Posterior cingulate gyrus (tissue), 11 donors: ENCODE results near the gene NPAS2.
A peak's percentile ranks its signal among the peaks of the same experiment; 100 is the strongest.

Source experiments
- DNase-seq, 10 donors: peaks; one replicate each; pipeline versions ENCODE4 v3.0.0 to v3.0.0-alpha.2; 2020 to 2021; ENCODE audit warnings: mixed read lengths in 3 of 10
- intact Hi-C: fragments of 100-400 bp; cut with DNase I; formaldehyde crosslinking; loops from one replicate; pipeline ENCODE4 v1.15.1; 2023

Gene NPAS2

GRCh38 chr2:100935372-100935752, 115.4 kb downstream of the NPAS2 start:
- no peak for DNase-seq
- intact Hi-C loops, result no loop called here

DNA sequence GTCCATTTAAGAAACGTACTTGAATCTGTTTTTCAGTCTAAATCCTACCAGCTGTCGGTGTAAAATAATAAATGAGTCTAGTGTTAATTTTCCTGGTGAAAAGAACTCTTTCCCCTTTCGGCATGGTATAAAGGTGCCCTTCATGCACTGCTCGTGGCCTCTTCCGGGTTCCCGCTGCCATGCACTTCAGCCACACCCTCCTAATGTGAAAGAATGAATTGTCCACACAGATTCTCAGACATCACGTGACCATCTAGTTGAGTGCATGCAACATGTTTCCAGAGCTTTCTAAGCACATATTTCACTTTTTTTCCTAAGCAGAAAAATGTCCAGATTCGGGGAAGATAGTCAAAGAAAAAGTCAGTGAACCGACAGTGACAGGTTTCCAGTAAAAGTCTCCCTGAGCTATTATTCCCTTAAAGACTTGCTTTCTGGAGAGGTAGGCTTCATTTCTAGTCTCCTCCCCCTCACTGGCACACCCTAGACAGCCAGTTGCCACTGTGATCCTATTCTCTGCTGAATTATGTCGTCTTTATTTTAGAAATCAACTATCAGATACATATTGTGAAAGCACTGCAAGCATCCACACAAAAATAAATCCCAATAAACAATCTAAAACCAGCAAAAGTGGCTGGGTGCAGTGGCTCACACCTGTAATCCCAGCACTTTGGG, 116.3 kb downstream of the NPAS2 start:
- no peak for DNase-seq

GRCh38 chr2:100936972-100937542, 117.1 kb downstream of the NPAS2 start:
- DNase-seq, result no peak
- intact Hi-C loops, result no loop called here

More for the DNA sequence above, 116.3 kb downstream of the NPAS2 start:
- intact Hi-C loops, result no loop called here

DNA sequence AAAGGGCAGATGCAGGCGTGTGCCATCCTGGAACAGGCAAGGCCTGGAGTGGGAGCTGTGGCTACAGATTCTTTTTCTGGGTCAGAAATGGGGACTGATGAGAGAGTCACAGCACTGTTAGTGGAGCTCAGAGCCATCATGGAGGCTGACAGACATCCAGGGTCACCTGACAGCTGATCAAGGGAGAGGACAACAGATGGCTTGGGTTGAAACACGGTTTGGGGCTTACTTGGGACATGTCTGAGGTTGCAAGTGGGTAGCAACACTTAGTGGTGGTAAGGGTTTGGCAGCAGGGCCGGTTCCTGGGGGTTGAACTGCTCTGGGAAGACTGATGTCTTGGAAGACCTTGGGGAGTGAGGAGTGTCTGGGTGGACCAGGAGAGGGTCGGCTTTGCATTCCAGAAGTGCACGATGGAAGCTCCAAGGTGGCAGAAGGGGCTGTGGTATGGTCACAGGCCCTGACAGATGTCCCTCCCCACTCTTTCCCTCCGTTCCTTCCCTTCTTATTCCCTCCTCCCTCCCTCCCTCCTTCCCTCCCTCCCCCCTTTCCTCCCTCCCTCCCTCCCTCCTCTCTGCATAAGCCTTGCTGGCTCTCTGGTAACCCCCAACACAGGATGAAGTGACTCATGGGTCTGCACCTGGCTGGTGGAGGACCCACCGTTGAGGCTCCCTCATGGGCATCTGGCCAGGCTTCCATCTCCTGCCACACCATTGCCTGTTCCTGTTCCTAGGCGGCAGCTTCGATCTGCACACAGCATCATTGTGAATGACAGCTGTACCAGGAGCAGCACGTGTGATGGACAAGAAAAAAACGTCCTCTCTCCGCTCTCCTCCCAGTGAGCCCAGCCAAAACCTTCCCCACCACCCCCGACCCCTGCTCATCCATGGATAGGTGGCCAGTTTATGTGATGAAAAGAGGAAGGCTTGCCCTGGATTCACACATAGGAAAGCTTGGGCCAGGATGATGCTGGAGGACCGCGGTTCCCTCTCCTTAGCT, 118.4 kb downstream of the NPAS2 start:
- intact Hi-C loops, result no loop called here

GRCh38 chr2:100939445-100939844, 119.5 kb downstream of the NPAS2 start:
- no peak for DNase-seq
- intact Hi-C loops, result no loop called here

More for the DNA sequence above, 118.4 kb downstream of the NPAS2 start:
- DNase-seq, result no peak

DNA sequence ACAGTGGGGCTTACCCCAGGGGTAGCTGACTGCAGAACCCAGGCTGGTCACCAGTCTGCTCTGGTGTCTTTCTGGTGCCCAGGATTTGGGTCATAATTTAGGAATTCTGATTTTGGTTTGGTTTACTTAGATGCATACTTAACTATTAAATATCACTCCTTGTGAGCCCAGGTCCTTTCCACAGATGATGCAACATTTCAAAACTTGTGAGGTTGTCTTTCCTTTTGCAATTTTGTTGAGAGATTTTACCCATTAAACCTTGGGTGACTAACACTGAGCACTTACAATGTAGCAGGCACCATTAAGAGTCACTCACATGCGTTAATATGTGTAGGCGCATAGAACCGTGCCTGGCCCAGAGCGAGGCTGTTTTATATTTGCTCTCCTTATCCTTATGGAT, 120.3 kb downstream of the NPAS2 start:
- intact Hi-C loops, result no loop called here
- DNase-seq, result no peak

- DNase-seq, result no peak
- intact Hi-C loops, result no loop called here
These were observed 121.1 kb downstream of the NPAS2 start for GRCh38 chr2:100940766-100941645.

DNA sequence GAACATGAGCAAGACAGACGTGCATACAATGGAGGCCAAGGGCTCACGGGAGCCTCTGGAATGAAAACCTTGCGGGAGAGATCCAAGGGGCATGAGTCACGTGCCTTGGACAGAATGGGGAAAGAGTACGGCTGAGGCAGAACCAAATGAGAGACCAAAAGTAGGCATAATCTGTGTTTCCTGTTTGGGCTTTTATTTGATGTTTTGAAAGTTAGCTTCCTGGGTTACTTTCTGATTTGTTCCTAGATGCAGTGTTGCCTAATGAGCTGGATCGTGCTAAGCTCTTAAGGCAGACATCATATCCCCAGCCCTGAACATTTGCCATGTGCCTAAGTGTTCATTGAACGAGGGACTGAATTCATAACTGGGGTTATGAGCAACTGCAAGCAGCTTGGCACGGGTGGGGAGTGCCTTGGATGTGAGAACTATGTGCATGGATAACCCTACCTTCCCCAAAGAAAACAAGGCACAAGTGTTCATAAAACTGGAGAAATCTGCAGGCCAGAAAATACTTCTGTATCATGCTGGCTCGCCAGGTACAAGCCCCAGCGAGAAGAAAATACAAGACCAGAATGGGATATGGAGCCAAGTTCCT, 121.8 kb downstream of the NPAS2 start:
- intact Hi-C loops, result no loop called here

DNA sequence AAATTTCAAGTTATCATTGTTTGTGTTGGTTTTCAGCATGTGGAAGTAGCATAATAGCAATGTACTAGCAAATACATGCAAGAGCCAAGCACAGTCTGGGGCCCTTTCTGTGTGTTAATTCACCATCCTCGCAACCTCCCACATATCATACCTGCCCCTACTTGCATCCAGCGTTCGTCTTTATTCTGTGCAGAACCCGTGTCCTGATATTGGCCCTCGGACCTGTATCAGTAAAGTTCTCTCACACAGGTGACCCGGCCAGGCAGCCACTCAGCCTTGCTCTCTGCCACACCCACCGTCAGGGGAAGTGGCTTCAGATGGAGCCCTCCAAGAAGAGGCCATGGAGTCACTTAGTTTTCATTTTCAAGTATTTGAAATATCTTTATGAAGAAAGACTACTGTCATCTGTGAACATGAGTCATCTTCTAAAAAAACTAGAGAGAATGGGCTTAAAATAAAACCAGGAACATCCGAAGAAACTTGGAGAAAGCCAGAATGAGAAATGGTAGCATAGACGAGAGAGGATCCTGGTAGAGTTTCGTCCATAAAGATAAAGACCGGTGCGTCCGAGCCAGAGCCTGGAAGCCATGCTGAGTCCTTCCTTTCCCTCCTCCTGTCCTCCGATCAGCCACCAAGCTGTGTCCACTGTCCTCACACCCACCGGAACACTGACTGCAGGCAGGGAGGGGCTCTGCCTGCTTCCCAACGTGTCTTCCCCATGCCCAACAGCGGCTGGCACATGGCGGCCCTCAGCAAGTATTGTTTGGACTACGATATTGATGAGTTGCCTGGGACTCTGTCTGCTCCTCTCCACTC, 124.9 kb downstream of the NPAS2 start:
- intact Hi-C loops, result no loop called here
- peak in 1 of 10 donors; percentile 81 for DNase-seq

More for the DNA sequence above, 121.8 kb downstream of the NPAS2 start:
- no peak for DNase-seq

DNA sequence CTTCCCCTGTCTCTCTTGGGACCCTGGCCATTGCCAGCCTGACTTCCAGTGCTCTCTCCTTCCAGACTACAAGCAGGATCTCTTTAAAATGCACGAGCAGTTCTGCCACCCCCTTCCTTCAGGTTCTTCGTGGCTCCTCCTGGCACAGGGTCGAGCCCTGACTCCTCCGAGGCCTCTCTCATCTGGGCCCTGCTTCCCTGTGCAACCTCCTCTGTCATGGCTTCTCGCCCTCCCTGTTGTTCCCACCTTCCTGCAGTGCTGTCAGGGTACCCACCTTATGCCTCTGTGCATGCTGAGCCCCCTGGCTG, 125.4 kb downstream of the NPAS2 start:
- no peak for DNase-seq
- intact Hi-C loops, result no loop called here

DNA sequence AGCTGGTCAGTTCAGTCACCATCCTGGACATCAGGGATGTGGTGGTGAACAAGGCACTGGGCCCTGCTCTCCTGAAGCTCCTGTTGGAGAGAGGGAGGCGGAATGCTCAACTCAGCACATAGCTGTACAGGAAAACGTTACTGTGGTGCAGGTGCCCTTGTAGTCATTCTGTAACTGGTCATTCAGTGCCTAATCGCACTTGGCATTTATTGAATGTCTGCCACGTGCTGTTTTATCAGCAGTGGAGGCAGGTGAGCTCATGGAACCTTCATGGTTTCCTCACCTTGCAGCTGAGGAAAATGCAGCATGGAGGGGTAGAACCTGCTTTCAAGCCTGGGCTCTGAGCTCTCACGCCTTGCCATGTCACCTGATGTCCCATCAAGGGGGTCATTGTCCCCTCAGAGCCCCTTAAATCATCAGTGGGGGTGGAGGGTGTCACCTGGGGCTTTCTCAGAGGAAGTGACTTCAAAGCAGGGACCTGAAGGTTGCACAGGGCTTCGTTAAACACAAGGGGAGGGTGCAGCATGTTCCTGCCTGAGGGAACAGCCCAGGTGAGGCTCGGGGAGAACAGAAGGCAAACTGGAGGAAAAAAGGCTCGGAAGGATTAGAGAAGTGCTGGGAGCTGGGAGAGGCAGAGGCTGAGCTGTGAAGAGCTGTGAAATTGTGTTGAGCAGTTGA, 126.1 kb downstream of the NPAS2 start:
- no peak for DNase-seq
- intact Hi-C loops, result no loop called here

- no peak for DNase-seq
- intact Hi-C loops, result no loop called here
These were observed 129.2 kb downstream of the NPAS2 start for GRCh38 chr2:100948942-100949811.

- DNase-seq, result no peak
- intact Hi-C loops, result no loop called here
These were observed 132.6 kb downstream of the NPAS2 start for GRCh38 chr2:100952512-100952911.

DNA sequence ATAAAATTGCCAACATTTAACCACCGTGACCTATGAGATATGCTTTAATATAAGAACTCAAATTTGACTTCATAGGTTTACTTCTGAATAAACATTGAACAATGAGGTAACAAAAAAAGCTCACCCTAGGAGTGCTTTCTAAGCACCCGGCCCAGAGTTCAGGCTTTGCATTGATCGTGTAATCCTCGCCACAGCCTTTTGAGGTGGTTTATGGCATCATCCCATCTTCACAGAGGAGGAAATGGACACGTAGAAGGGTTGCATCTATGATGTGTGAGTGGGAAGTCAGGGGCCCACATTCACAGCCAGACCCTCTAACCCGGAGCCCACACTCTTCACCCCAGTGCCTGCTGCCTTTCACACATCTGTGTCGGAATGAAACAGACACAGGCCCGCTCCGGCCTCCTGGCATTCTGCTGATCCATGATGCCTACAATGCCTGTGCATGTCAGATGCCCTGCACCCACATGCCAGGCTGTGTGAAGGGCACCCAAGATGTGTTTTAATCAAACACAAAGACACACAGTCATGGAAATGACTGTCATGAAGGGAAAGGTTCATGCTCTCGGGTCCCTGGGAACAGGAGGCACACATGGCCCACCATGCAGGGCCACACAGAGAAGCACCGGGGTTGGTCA, 133.6 kb downstream of the NPAS2 start:
- DNase-seq, result no peak
- intact Hi-C loops, result no loop called here

DNA sequence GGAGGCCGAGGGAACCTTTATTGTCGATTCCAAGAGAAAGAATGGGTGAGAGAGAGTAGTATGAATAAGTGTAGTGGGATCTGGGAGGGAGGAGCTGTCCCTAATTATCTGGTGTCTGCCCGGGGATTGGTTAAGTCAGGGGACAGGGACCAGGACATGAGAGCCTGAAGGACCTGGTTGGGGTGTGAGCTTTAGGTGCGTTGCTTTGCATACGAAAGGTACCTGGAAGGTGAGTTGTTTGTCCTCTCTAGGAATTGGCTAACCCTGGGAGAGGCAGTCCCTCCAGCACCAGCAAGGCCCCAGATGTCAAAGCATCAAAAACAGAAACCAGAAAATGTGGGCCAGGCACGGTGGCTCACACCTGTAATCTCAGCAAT, 134.1 kb downstream of the NPAS2 start:
- DNase-seq, result no peak
- intact Hi-C loops, result no loop called here

- intact Hi-C loops, result no loop called here
- no peak for DNase-seq
These were observed 135.3 kb downstream of the NPAS2 start for GRCh38 chr2:100955226-100955625.

DNA sequence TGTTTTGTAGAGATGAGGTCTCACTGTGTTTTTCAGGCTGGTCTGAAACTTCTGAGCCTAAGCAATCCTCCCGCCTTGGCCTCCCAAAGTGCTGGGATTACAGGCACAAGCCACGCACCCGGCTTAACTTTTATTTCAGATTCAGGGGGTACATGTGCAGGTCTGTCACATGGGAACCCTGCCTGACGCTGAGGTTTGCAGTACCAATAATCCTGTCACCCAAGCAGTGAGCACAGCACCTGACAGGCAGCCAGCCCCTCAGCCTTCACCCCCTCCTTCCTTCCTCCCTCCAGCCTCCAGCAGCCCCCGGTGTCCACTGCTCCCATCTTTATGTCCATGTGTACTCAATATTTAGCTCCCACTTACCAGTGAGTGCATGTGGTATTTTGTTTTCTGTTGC, 136.1 kb downstream of the NPAS2 start:
- no peak for DNase-seq
- intact Hi-C loops, result no loop called here
